DOHH2 (cell line): Measurements from ENCODE around the gene DYRK1B.

ENCODE experiments used
- CTCF ChIP-seq: fragments of 200-600 bp; sonication (generic); IDR thresholded peaks from one replicate; pipeline ENCODE4 v1.5.1; 2014; ENCODE audit warnings: antibody characterized with exemption, mild to moderate bottlenecking, low read depth, low read length; ENCODE audit not compliant: poor library complexity, severe bottlenecking
- EZH2phosphoT487 ChIP-seq: fragments of 200-600 bp; sonication (generic); IDR thresholded peaks from 2 replicates; pipeline ENCODE4 v1.6.1; 2017; ENCODE audit warnings: borderline replicate concordance, mild to moderate bottlenecking, antibody characterized with exemption, low read length, moderate library complexity, mixed read lengths

DNA sequence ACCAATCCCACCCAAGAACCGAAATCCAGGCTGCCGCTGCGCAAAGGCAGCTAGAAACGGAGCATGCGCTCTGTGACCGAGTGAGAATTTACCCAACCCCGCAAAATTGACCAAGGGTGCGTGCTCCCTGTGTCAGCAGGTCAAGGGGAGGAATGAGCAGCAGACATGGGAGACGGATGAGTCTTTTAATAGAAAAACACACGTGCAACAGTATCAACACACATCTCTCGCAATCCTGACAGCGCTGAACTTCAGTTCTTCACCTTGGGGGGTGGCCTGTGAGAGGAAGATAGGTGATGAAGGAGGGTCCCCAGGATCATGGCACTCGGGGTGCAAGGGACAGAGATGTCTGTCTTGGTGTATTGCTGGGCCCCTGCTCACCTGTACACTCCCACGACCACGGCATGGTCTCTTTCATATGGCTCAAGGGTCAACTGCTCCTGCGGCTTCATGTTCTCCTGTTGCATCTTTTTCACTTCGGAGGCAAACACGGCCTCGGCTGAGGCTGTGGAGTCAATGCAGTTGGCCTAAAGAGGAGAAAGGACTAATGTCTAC, 402 bp upstream of the DYRK1B start:
- TF ChIP-seq CTCF (no peak), EZH2phosphoT487 (no peak)
